ENCODE data around the gene CFAP53.
"Not testable (repeated sequence)": the region's sequence is repeated elsewhere in the genome, so short reads cannot be mapped to it uniquely, and the experiment has no call there.

CFAP53 gene

DNA sequence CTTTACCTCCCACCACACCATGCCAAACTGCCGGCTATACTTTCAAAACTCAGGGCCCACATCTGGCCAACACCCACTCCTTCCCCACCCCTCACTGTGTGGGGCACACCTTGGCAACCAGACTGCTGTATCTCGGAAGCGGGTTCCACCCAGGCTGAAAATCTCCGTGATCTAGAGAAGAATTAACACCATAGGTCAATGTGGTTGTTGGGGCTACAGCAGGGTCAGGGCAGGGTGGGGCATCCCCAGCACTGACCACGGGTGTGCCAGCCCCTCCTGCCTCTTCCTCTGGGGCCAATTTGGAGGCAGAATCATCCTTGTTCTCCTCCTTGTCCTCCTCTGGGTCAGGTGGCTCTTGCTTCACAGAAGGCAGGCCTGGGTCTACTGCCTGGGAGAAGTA lies 6.3 kb upstream of the CFAP53 start:
- DNase-seq (ENCODE audit: low read depth): no peak

- DNase-seq (ENCODE audit: low read depth): peak; percentile 65
These were observed 1.9 kb upstream of the CFAP53 start for GRCh38 chr18:50268022-50268747.

GRCh38 chr18:50262977-50263376 lies 3.3 kb downstream of the CFAP53 start:
- no peak for DNase-seq (ENCODE audit: low read depth)

- no peak for DNase-seq (ENCODE audit: low read depth)
These were observed 15.4 kb downstream of the CFAP53 start for GRCh38 chr18:50250935-50251334.

GRCh38 chr18:50249576-50249975 lies 16.7 kb downstream of the CFAP53 start:
- DNase-seq (ENCODE audit: low read depth): no peak

DNA sequence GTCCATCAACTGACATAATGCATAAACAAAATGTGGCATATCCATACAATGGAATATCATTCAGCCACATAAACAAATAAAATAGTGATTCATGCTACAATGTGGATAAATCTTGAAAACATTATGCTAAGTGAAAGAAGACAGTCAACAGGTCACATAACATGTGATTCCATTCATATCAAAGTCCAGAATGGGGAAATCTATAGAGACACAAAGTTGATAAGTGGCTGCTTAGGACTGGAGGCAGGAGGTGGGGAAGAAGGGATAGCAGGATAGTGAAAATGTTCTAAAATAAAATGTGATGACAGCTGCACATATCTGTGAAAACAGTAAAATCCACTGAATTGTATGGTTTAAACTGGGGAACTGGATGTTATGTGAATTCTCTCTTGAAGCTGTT lies 18.7 kb downstream of the CFAP53 start:
- DNase-seq (ENCODE audit: low read depth): no peak

DNA sequence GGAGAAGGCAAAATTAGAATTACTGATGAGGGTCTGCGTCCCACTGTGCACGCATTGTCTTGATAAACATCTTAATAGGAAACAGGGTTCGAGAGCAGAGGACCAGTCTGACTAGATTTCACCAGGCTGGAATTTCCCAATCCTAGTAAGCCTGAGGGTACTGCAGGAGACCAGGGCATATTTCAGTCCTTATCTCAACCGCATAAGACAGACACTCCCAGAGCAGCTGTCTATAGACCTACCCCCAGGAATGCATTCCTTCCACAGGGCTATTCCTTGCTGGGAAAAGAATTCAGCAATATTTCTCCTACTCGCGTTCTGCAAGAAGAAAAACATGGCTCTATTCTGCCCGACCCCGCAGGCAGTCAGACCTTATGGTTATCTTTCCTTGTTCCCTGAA lies 24.5 kb downstream of the CFAP53 start:
- not testable (repeated sequence) for DNase-seq (ENCODE audit: low read depth)

- DNase-seq (ENCODE audit: low read depth): no peak
These were observed 26.2 kb downstream of the CFAP53 start for GRCh38 chr18:50240080-50240563.

DNA sequence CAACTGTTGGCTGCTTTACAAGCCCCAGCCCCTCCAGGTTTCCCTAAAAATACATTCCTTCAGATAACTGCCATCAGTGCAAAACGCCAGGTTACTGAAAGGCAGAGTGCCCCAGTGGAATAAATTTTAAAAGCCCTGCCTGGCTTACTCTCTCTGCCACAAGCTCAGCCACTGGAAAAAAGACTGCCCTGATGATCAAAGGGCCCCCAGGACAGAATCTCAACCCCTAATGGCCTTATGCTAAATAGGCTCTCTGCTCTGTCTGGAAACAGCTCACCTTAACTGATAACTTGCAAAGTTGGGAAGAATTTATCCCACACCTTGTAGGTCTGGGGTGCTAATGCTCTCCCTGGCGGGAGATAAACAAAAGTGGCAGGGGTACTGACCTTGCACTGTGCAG lies 33.9 kb downstream of the CFAP53 start:
- no peak for DNase-seq (ENCODE audit: low read depth)

DNA sequence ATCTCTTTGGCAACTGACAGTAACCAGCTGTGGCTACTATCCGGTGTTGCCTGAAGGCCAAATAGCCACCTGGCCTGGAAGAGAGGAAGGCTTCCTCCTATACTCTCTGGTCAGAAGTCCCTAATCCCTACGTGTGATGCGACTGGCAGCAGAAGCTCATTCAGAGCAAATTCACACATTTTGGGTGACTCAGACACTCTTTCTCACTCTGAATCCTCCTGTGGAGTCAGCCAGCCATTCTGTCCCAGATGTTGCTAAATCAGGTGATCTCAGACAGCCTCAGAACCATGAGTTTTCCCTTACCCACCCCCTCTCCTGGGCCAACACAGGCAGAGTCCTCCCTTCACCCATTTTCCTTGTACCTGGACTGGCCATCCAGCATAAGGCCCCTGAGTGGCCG lies 34.7 kb downstream of the CFAP53 start:
- DNase-seq (ENCODE audit: low read depth): no peak

DNA sequence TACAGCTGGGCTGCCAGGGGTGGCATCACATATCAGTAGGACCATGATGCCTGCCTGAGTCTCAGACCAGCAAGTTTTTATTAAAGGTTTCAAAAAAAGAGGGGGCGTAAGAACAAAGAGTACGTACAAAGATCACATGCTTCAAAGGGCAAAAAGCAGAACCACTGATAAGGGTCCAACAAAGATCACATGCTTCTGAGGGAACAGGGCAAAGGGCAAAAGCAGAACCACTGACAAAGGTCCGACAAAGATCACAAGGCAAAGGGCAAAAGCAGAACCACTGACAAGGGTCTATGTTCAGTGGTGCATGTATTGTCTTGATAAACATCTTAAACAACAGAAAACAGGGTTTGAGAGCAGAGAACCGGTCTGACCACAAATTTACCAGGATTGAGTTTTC lies 46.0 kb downstream of the CFAP53 start:
- not testable (repeated sequence) for DNase-seq (ENCODE audit: low read depth)

- DNase-seq (ENCODE audit: low read depth): no peak
These were observed 47.7 kb downstream of the CFAP53 start for GRCh38 chr18:50218432-50219197.

- no peak for DNase-seq (ENCODE audit: low read depth)
These were observed 57.0 kb downstream of the CFAP53 start for GRCh38 chr18:50209311-50209710.

DNA sequence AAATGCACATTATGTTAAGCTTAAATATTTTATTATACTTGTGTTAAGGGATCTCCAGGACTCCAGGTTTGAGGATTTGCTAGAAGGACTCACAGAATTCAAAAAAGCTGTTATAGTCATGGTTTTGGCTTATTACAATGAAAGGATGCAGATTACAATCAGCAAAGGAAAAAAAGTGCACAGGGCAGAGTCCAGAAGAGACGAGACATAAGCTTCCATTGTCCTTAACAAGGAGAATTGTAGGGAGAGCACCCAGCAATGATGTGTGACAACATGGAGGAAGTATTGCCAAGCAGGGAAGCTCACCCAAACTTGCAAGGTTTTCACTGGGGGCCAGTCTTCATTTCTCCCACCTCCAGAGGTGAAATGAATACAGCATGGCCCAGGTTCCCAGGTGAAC lies 58.6 kb downstream of the CFAP53 start:
- DNase-seq (ENCODE audit: low read depth): no peak

- no peak for DNase-seq (ENCODE audit: low read depth)
These were observed 62.3 kb downstream of the CFAP53 start for GRCh38 chr18:50203801-50204604.

GRCh38 chr18:50201476-50202018 lies 64.7 kb downstream of the CFAP53 start:
- no peak for DNase-seq (ENCODE audit: low read depth)

DNA sequence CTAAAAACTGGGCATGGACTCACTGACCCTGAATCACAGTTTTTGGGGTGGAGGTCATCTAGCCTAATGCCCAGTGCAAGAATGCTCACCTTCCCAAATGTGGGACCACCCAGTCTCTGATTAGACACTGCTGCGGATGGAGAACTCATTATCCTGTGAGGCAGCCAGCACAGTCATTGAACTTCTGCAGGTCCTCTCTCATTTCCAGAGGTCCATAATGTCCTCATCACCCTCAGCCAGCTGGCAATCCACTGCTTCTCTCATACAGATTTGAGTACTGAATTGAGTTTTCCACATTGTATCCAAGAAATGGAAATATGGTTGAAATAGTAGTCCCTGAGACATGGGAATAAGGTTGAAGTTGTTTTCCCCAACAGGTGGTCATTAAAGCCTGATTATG lies 66.4 kb downstream of the CFAP53 start:
- no peak for DNase-seq (ENCODE audit: low read depth)

DNA sequence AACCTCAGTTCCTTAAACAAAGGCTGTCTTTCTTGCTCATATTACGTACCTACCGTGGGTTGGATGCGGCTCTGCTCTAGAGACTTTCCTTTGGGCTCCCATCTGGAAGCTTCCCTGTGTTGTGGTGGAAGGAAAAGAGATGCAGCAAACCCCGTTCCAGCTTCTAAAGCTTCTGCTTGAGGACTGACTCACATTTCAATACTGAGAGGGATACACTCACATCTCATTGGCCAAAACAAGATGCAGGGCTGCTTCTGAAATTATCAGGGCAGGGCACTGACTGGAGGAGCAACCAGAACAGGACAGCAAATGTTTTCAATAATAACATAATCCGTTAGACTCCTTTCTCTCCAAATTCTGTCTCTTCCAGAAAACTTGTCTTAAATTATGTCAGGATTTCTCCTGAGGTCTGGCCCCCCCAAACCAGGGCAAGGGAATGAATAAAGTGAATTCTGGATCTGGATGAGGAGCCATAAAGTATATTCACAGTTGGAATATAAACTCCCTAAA lies 66.9 kb downstream of the CFAP53 start:
- no peak for DNase-seq (ENCODE audit: low read depth)

GRCh38 chr18:50196261-50196660 lies 70.0 kb downstream of the CFAP53 start:
- DNase-seq (ENCODE audit: low read depth): no peak

GRCh38 chr18:50195689-50196088 lies 70.6 kb downstream of the CFAP53 start:
- no peak for DNase-seq (ENCODE audit: low read depth)

DNA sequence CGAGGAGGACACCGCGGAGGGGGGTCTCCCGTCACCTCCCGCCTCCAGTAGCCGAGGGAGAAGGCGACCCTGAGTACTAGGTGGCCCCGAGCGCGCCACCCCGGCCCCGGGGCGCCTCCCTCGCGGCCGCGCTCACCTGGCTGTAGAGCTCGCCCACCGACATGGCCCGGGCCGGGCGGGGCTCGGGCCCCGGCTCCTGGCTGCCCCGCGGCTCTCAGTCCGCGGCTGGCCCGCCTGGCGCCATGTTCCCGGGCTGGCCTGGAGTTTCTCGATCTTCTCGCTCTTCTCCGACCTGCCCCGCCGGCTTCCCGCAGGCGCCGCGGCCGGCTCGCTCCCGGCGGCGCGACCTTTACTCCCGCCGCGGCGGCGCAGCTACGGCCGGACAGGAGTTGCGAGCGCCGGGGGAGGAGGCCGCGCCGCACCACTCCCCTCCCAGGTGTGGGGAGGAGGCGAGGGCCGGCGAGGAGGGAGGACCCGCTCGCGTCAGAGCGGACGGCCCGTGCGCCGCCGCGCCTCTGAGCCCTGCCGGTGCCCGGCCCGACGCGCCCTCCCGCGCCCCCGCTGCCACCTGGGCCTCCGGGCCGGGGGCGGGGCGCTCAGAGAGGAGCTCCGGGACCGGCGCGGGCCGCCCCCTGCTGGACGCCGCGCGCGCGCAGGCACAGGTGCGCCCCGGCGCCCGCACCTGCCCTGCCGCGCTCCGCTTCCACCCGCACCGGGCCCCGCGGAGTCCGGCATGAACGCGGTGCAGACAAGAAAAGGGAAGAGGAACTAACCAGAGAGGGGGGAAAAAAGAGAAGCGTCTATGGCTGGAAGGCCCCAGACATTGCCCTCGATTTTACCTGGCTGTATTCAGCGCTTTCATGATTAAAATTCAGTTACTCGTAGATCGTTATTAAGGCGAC lies 71.4 kb downstream of the CFAP53 start, which contains the start of gene MYO5B:
TSS of gene MYO5B (minus strand) at position 517 of the 902 bp plus-strand sequence. CDS start at position 163, 354 bp downstream.
- DNase-seq (ENCODE audit: low read depth): no peak

Data from stimulated activated CD8-positive, alpha-beta memory T cell treated with anti-CD3 and anti-CD28 coated beads, Interleukin-15, amount 100 ng/mL, for 1 hour (primary cell).